WI38 (cell line): ENCODE data around the gene KREMEN2.
A peak's percentile ranks its signal among the peaks of the same experiment; 100 is the strongest.
"Not testable (repeated sequence)": the region's sequence is repeated elsewhere in the genome, so short reads cannot be mapped to it uniquely, and the experiment has no call there.

Experiments
- H3K4me3 ChIP-seq: 2 replicates; pipeline ENCODE4 v1.5.1; 2011; ENCODE audit warnings: low read depth, mild to moderate bottlenecking, control low read depth, low read length
- CTCF ChIP-seq: IDR thresholded peaks from 2 replicates; pipeline ENCODE4 v1.5.1; 2012; ENCODE audit warnings: low read depth, mild to moderate bottlenecking, control low read depth, low read length

Gene KREMEN2

GRCh38 chr16:2925951-2926649, 38.0 kb upstream of the KREMEN2 start:
- no peak for TF ChIP-seq CTCF
- H3K4me3 ChIP-seq = no peak overlapping the region

DNA sequence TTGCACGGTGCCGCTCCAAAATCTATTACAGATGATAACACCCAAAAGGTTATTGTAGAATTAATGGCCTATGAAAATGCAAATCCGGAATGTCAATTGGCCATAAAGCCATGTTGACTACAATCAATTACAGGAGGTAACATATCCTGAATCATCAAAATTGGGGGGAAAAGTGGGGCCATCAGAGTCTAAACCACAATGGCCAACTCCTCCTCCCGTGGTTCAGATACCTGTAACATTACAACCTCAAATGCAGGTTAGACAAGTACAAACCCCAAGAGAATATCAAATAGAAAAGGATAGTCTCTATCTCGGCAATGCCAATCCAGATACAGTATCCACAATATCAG, 37.5 kb upstream of the KREMEN2 start:
- H3K4me3 ChIP-seq = no peak overlapping the region
- no peak for TF ChIP-seq CTCF

- H3K4me3 ChIP-seq = no peak overlapping the region
- TF ChIP-seq CTCF = peak; percentile 88
Observed at GRCh38 chr16:2927010-2927646, 36.9 kb upstream of the KREMEN2 start.

GRCh38 chr16:2928151-2928550, 35.9 kb upstream of the KREMEN2 start:
- H3K4me3 ChIP-seq = not testable (repeated sequence)

DNA sequence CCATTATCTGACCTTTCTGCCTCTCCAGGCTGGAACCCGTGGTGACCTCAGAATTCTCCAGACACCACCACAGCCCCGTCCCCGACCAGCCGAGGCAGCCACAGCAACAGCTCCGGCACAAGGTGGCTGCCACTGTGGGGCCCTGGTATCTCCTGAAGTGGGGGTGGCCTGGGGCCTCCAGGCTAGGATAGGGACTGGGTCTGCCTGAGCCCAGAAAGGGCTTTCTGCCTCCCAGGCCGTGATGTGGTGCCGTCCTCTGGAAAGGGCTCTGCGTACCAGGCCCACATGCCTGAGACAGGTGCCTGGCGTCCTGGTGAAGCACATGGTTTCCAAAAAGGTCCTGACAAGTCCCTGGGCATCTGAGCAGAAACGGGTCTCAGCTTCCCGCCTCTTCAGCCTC, 35.3 kb upstream of the KREMEN2 start:
- H3K4me3 ChIP-seq = no peak overlapping the region
- no peak for TF ChIP-seq CTCF

DNA sequence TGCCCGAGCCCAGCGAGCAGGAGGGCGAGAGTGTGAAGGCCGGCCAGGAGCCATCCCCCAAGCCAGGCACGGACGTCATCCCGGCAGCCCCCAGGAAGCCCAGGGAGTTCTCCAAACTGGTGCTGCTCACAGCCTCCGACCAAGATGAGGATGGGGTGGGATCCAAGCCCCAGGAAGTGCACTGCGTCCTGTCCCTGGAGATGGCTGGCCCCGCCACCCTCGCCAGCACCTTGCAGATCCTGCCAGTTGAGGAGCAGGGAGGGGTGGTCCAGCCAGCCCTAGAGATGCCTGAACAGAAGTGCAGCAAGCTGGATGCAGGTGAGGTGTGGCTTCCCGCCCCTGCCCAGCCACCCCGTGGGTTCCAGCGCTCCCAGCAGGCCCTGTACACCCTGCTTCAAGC, 34.4 kb upstream of the KREMEN2 start:
- H3K4me3 ChIP-seq = no peak overlapping the region
- no peak for TF ChIP-seq CTCF

DNA sequence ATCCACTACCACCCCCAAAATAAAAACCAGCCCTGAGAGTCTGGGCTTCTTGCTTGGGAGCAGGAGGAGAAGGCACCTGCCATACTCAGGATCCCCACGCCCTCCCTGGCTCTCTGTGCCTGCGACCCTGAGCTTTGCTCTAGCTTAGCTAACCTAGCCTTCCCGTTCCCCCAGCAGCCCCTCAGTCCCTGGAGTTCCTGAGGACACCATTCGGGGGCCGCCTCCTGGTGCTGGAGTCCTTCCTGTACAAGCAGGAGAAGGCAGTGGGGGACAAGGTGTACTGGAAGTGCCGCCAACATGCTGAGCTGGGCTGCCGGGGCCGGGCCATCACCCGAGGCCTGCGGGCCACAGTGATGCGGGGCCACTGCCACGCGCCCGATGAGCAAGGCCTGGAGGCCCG, 33.8 kb upstream of the KREMEN2 start:
- no peak for TF ChIP-seq CTCF
- H3K4me3 ChIP-seq = no peak overlapping the region

DNA sequence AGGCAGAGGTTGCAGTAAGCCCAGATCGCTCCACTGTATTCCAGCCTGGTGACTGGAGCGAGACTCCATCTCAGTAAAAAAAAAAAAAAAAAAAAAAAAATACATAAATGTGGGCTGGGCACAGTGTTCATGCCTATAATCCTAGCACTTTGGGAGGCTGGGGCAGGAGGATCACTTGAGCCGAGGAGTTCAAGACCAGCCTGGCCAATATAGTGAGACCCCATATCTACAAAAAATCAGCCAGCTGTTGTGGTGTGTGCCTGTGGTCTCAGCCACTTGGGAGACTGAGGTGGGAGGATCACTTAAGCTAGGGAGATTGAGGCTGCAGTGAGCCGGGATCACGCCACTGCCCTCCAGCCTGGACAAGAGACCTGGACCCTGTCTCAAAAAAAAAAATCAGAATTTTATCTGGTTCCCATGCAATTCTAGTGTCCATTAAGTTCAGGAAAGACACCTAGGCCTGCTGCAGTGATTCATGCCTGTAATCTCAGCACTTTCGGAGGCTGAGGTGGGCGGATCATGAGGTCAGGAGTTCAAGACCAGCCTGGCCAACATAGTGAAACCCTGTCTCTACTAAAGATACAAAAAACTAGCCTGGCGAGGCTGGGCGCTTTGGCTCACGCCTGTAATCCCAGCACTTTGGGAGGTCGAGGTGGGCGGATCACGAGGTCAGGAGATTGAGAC, 32.7 kb upstream of the KREMEN2 start:
- H3K4me3 ChIP-seq = not testable (repeated sequence)
